ENCODE measurements around the gene HSPA4L.

HSPA4L gene

GRCh38 chr4:127783955-127784770, 2.0 kb downstream of the HSPA4L start:
- DNase-seq: no peak

GRCh38 chr4:127788517-127788916, 6.4 kb downstream of the HSPA4L start:
- DNase-seq: no peak

GRCh38 chr4:127791391-127791790, 9.3 kb downstream of the HSPA4L start:
- no peak for DNase-seq

DNA sequence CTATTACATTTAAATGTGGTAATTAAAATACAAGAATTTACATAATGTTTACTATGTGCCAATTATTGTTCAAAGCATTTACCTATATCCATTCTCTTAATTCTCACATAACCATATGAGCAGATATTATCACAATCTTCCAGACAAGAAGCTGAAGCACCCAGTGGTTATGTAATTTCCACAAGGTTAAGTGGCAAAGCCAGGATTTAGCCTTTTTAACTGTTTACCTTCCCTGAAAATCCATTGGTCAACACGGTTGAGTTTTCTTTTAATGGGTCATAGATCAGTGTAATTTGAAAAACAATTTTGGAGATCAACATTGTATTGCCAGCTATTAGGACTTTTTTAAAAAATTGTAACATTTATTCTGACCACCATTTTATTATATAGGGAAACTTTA, 11.4 kb downstream of the HSPA4L start:
- no peak for DNase-seq

GRCh38 chr4:127799711-127800110, 17.6 kb downstream of the HSPA4L start:
- DNase-seq: no peak

- DNase-seq: no peak
Observed at GRCh38 chr4:127809173-127809800, 27.2 kb downstream of the HSPA4L start.

DNA sequence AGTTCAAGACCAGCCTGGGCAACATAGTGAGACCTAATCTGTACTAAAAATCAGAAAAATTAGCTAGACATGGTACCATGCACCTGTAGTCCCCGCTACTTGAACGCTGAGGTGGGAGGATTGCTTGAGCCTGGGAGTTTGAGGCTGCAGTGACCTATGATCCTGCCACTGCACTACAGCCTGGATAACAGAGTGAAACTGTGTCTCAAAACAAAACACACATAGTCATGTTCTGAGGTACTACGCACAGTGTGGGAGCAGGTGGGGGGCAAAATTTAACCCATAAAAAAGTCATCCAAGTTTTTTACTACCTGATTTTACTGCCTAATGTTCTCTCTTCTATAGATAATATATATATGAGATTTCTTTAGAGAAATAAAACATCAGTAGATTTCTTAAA, 28.4 kb downstream of the HSPA4L start:
- no peak for DNase-seq

DNA sequence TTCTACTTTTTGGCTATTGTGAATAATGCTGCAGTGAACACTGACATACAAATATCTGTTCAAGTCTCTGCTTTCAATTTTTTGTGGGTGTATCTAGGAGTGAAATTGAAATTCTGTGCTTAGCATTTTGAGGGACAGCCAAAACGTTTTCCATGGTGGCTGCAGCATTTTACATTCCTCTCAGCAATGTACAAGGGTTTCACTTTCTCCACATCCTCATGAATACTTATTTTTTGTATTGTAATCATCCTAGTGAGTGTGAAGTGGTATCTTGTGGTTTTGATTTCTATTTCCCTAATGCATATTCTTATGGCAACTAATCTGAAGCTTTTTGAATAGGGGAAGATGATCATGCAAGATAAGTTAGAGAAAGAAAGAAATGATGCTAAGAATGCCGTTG, 40.3 kb downstream of the HSPA4L start:
- no peak for DNase-seq

GRCh38 chr4:127828121-127828520, 46.0 kb downstream of the HSPA4L start:
- DNase-seq: no peak

DNA sequence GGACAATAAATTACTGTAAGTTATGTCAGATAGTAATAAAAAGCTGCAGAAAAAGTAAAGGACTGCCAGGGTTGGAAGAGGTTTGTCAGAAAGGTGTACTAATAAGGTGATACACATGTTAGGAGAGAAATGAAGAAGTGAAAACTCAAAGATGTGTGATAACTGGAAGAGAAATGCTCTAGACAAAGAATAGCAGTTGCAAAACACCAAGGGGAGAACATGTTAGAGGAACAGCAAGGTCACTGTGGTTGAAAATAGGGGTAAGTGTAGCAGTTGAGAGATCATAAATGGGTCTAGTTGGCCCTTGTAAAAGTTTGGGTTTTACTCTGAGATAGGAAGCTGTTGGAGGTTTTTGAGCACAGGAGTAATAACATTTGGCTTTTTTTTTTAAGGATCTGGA, 46.9 kb downstream of the HSPA4L start:
- no peak for DNase-seq

DNA sequence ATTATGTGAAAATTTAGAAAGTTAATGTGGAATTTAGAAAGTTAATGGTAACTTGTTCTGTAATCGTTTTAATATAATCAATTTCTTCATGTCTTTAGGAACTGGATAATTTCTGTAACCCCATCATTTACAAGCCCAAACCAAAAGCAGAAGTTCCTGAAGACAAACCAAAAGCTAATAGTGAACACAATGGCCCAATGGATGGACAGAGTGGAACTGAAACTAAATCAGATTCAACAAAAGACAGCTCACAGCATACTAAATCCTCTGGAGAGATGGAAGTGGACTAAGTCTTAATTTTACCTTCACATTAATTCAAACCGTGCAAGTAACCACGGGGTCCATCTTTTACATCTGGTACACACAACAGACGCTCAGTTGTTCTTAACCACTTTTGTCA, 50.5 kb downstream of the HSPA4L start:
- no peak for DNase-seq

- no peak for DNase-seq
Observed at GRCh38 chr4:127843704-127844600, 61.8 kb downstream of the HSPA4L start.

DNA sequence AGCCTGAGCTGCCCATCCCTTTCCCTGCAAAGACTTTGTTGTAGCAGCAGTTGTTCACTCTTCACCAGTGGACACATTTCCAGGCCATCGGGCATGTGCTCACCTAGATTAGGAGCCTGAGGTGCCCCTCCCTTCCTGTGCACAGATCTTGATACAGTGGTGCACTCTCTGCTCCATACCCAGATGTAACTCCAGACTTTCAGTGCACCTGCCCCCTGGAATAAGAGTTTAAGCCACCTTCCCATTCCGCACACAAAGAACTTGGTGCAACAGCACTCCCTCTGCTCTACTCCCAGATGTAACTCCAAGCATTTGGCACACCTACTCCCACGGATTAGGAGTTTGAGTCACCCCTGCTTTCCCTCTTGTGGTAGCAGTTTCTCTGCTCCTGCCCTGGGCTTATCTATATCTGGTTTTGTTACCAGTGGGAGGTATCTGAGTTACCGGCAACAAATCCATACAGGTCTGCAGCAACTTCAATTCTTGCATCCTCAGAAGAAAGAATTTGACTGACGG, 62.5 kb downstream of the HSPA4L start:
- no peak for DNase-seq

GRCh38 chr4:127846061-127846460, 63.9 kb downstream of the HSPA4L start:
- DNase-seq: no peak

DNA sequence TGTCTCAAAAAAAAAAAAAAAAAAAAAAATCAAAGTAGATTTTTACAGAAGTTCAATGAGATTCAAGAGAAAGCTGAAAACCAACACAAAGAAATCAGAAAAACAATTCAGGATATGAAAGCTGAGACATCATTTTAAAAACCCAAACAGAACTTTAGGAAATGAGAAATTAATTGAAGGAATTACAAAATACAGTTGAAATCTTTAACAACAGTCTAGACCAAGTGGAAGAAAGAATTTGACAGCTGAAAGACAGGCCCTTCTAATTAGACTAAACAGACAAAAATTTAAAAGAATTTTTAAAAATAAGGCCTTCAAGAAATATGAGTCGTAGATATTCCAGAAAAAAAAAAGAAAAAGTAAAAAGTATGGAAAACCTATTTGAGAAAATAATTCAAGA, 64.6 kb downstream of the HSPA4L start:
- DNase-seq: no peak

GRCh38 chr4:127849505-127850234, 67.5 kb downstream of the HSPA4L start:
- DNase-seq: no peak

- no peak for DNase-seq
Observed at GRCh38 chr4:127852661-127853060, 70.5 kb downstream of the HSPA4L start.

DNA sequence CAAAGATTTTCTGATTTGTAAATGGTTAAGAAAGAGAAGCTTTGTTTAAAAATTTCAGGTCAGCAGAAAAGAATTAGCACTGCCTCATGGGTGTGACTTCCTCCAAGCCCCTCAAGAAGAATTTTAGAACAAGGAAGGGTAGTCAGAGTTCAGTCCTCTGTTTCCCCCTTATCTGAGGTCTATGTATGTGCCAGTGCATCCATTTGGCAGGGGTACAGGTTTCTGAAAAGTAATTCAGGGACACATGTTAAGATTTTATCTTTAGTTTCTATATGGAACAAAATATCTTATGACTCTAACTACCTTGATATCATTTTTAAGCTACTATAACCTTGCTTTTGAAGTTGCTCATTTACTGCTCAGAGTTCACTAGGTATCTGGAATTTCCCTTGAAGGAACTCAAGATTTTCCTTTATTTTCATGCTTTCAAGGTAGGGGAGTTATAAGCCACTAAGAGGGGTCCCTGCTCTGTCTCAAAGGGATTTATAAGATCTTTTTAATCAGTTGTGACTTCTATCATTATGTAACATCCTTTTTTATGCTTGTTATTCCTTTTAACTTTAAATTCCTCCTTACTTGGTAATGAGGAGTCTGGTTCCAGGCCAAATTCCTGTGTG, 74.2 kb downstream of the HSPA4L start:
- no peak for DNase-seq

GRCh38 chr4:127856813-127857447, 74.8 kb downstream of the HSPA4L start:
- no peak for DNase-seq

GRCh38 chr4:127857641-127858040, 75.5 kb downstream of the HSPA4L start:
- DNase-seq: no peak

GRCh38 chr4:127868196-127868595, 86.1 kb downstream of the HSPA4L start:
- no peak for DNase-seq

DNA sequence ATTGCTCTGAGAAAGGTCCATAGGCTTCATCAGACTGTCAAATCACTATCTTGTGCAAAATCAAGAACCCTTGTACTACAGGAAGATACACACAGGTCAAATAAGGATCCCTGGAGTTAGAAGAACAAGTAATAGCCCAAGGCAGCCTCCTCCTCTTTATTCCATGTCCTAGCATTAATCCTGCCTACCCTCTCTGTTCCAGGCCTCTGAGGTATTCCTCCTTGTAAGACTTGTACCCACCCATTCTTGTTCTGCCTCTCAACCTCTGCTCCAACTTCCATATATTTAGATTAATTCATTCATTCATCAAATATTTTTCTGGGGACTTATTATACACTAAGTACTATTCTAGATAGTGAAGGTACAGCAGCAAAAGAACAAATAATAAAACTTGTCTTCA, 88.2 kb downstream of the HSPA4L start:
- no peak for DNase-seq

Measured in NCI-H510A treated with DMSO at 0.1 percent for 48 hours (cell line).